K562 (cell line): ENCODE results near the gene ELF2. TPM values are rescaled to one million over a fixed set of nuclear protein-coding genes. Genes with fewer than 3 reads are reported as not detected.
A peak's percentile ranks its signal among the peaks of the same experiment; 100 is the strongest.

ENCODE experiments used
- CCAR2 ChIP-seq: fragments of 200-400 bp; formaldehyde crosslinking; IDR thresholded peaks from 2 replicates; pipeline ENCODE4 v1.6.1; 2017; ENCODE audit warnings: mild to moderate bottlenecking, low read depth, low read length
- CREB3 ChIP-seq: fragments of 450-650 bp; conservative IDR thresholded peaks from 2 replicates; pipeline ENCODE4 v1.6.1; 2016; ENCODE audit warnings: missing genetic modification characterization, low read depth, mild to moderate bottlenecking, missing compliant biosample characterization, moderate library complexity
- FIP1L1 ChIP-seq: fragments of 200-400 bp; formaldehyde crosslinking; IDR thresholded peaks from 2 replicates; pipeline ENCODE4 v1.6.1; 2018; ENCODE audit warnings: mild to moderate bottlenecking, low read depth, low read length; ENCODE audit not compliant: poor library complexity, severe bottlenecking
- FOXP1 ChIP-seq: sonication (generic); formaldehyde crosslinking; IDR thresholded peaks from 2 replicates; pipeline ENCODE4 v1.8.0; 2022; ENCODE audit warnings: mild to moderate bottlenecking, missing genetic modification reagents
- JUND ChIP-seq, 2 experiments: IDR thresholded peaks; 2 replicates in 1 of 2; 3 replicates in 1 of 2; pipeline ENCODE4 v1.6.1; 2011; ENCODE audit warnings: borderline replicate concordance in 2 of 2, low read depth in 2 of 2, low read length in 2 of 2, improper control_type of control experiment in 1 of 2, missing biosample characterization in 1 of 2, missing genetic modification characterization in 1 of 2, missing genetic modification reagents in 1 of 2
- MXI1 ChIP-seq: IDR thresholded peaks from 2 replicates; pipeline ENCODE4 v1.6.1; 2011; ENCODE audit warnings: low read depth, mild to moderate bottlenecking, improper control_type of control experiment, low read length
- RBM34 ChIP-seq: fragments of 200-400 bp; formaldehyde crosslinking; IDR thresholded peaks from 2 replicates; pipeline ENCODE4 v1.6.1; 2018; ENCODE audit warnings: low read length, borderline replicate concordance; ENCODE audit not compliant: insufficient read depth
- XRCC4 ChIP-seq: IDR thresholded peaks from one replicate; pipeline ENCODE4 v1.6.1; 2011; ENCODE audit not compliant: insufficient read depth, insufficient read length; ENCODE audit errors: extremely low read depth
- ZNF197 ChIP-seq: fragments of 200-800 bp; sonication (Bioruptor generic); IDR thresholded peaks from 2 replicates; pipeline ENCODE4 v1.6.1; 2016; ENCODE audit warnings: low read depth, missing genetic modification characterization, missing compliant biosample characterization
- ZNF395 ChIP-seq: fragments of 200-800 bp; sonication (Bioruptor generic); IDR thresholded peaks from 2 replicates; pipeline ENCODE4 v1.6.1; 2017; ENCODE audit warnings: missing genetic modification characterization, missing compliant biosample characterization
- ZNF551 ChIP-seq: fragments of 250-450 bp; sonication (Bioruptor Pico); IDR thresholded peaks from 2 replicates; pipeline ENCODE4 v1.5.0; 2021; ENCODE audit warnings: mild to moderate bottlenecking, moderate library complexity
- polyA plus RNA-seq, 8 experiments: library from polyadenylated mRNA; depleted of rRNA in 4 of 8; stranded (reverse) in 5 of 8; unstranded in 3 of 8; fragments of >200 nt; fragmentation: Nextera tagmentation in 2 of 8; fragmentation: Illumina TruSeq in 1 of 8; extraction: Ambion mirVana in 2 of 8; extraction: Trizol in 1 of 8; gene quantifications; 2 replicates each; pipeline versions ENCODE4 v1.2.1 to v1.2.3, GENCODE V29; 2011 to 2014; ENCODE audit warnings: inconsistent platforms in 1 of 8, missing spikeins in 1 of 8
- total RNA-seq, 7 experiments: library from RNA; depleted of rRNA in 6 of 7; stranded (reverse); fragments of >200 nt in 6 of 7; fragmentation: Illumina TruSeq in 2 of 7; extraction: Trizol in 2 of 7; gene quantifications; 2 replicates each; pipeline versions ENCODE4 v1.2.1 to v1.2.3, GENCODE V29; 2011 to 2021; ENCODE audit warnings: low replicate concordance in 1 of 7
- TF ChIP-seq, protein P1 (sequence below), 2 experiments: fragments of 250-450 bp in 1 of 2; fragments of 450-650 bp in 1 of 2; sonication (Bioruptor Pico) in 1 of 2; IDR thresholded peaks; 2 replicates each; pipeline versions ENCODE4 v1.6.1 to v1.8.0; 2016 to 2021; ENCODE audit warnings: mild to moderate bottlenecking in 2 of 2, moderate library complexity in 2 of 2, missing compliant biosample characterization in 1 of 2, missing genetic modification characterization in 1 of 2
- TF ChIP-seq, protein P2 (sequence below): fragments of 450-650 bp; IDR thresholded peaks from 2 replicates; pipeline ENCODE4 v1.6.1; 2017; ENCODE audit warnings: mild to moderate bottlenecking, moderate library complexity
- TF ChIP-seq, protein P3 (sequence below): fragments of 450-650 bp; IDR thresholded peaks from 2 replicates; pipeline ENCODE4 v1.6.1; 2014; ENCODE audit warnings: low read depth, mild to moderate bottlenecking, moderate library complexity, borderline replicate concordance
- TF ChIP-seq, protein P4 (sequence below): fragments of 450-650 bp; IDR thresholded peaks from 2 replicates; pipeline ENCODE4 v1.6.1; 2016; ENCODE audit warnings: mild to moderate bottlenecking

The ELF2 gene
- total and polyA plus RNA-seq, 9 of the 15 experiments (the other 6 are each of a cell fraction or from before 2014, with no cell fraction given), result 9.4 to 58.7 (median 41.6) TPM

GRCh38 chr4:139208404-139208945 lies 31.5 kb upstream of the ELF2 start (continued):
- TF ChIP-seq, protein P1, sequence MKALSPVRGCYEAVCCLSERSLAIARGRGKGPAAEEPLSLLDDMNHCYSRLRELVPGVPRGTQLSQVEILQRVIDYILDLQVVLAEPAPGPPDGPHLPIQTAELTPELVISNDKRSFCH (CRISPR knock-in tag; IDR thresholded peaks at IDR 0.05), result no peak
- TF ChIP-seq, protein P1 (tag; IDR thresholded peaks at IDR 0.05), result peak; percentile 86
- no peak for TF ChIP-seq XRCC4
- no peak for TF ChIP-seq RBM34
- TF ChIP-seq, protein P2, sequence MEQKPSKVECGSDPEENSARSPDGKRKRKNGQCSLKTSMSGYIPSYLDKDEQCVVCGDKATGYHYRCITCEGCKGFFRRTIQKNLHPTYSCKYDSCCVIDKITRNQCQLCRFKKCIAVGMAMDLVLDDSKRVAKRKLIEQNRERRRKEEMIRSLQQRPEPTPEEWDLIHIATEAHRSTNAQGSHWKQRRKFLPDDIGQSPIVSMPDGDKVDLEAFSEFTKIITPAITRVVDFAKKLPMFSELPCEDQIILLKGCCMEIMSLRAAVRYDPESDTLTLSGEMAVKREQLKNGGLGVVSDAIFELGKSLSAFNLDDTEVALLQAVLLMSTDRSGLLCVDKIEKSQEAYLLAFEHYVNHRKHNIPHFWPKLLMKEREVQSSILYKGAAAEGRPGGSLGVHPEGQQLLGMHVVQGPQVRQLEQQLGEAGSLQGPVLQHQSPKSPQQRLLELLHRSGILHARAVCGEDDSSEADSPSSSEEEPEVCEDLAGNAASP, result no peak
- no peak for TF ChIP-seq CCAR2
- TF ChIP-seq ZNF551 (CRISPR knock-in tag), result no peak
- TF ChIP-seq CREB3 (tag), result peak; percentile 93
- peak; percentile 70 for TF ChIP-seq ZNF395 (CRISPR knock-in tag)
- TF ChIP-seq MXI1, result no peak
- TF ChIP-seq FOXP1 (CRISPR knock-in tag), result no peak
- TF ChIP-seq, protein P3, sequence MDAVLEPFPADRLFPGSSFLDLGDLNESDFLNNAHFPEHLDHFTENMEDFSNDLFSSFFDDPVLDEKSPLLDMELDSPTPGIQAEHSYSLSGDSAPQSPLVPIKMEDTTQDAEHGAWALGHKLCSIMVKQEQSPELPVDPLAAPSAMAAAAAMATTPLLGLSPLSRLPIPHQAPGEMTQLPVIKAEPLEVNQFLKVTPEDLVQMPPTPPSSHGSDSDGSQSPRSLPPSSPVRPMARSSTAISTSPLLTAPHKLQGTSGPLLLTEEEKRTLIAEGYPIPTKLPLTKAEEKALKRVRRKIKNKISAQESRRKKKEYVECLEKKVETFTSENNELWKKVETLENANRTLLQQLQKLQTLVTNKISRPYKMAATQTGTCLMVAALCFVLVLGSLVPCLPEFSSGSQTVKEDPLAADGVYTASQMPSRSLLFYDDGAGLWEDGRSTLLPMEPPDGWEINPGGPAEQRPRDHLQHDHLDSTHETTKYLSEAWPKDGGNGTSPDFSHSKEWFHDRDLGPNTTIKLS, result no peak
- peak; percentile 80; the same call in 1 of the 2 replicates for TF ChIP-seq ZNF197
- TF ChIP-seq FIP1L1, result no peak
- TF ChIP-seq, protein P4, sequence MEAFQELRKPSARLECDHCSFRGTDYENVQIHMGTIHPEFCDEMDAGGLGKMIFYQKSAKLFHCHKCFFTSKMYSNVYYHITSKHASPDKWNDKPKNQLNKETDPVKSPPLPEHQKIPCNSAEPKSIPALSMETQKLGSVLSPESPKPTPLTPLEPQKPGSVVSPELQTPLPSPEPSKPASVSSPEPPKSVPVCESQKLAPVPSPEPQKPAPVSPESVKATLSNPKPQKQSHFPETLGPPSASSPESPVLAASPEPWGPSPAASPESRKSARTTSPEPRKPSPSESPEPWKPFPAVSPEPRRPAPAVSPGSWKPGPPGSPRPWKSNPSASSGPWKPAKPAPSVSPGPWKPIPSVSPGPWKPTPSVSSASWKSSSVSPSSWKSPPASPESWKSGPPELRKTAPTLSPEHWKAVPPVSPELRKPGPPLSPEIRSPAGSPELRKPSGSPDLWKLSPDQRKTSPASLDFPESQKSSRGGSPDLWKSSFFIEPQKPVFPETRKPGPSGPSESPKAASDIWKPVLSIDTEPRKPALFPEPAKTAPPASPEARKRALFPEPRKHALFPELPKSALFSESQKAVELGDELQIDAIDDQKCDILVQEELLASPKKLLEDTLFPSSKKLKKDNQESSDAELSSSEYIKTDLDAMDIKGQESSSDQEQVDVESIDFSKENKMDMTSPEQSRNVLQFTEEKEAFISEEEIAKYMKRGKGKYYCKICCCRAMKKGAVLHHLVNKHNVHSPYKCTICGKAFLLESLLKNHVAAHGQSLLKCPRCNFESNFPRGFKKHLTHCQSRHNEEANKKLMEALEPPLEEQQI, result no peak
- no peak for TF ChIP-seq JUND (IDR thresholded peaks at IDR 0.05; ENCODE audit: borderline replicate concordance, low read depth, low read length)
- TF ChIP-seq JUND (tag; IDR thresholded peaks at IDR 0.05; ENCODE audit: borderline replicate concordance, low read depth, low read length), result peak; percentile 64; the same call in 1 of the 3 replicates
